GM18868 (cell line): Measurements from ENCODE around the gene ARHGAP45.
A peak's percentile ranks its signal among the peaks of the same experiment; 100 is the strongest.

Source experiments
- ATAC-seq: cut with Tn5 transposase; IDR thresholded peaks from one replicate; pipeline ENCODE4 v1.9.1; 2021; ENCODE audit warnings: mild to moderate bottlenecking, moderate library complexity; ENCODE audit not compliant: unreplicated experiment

The ARHGAP45 gene

DNA sequence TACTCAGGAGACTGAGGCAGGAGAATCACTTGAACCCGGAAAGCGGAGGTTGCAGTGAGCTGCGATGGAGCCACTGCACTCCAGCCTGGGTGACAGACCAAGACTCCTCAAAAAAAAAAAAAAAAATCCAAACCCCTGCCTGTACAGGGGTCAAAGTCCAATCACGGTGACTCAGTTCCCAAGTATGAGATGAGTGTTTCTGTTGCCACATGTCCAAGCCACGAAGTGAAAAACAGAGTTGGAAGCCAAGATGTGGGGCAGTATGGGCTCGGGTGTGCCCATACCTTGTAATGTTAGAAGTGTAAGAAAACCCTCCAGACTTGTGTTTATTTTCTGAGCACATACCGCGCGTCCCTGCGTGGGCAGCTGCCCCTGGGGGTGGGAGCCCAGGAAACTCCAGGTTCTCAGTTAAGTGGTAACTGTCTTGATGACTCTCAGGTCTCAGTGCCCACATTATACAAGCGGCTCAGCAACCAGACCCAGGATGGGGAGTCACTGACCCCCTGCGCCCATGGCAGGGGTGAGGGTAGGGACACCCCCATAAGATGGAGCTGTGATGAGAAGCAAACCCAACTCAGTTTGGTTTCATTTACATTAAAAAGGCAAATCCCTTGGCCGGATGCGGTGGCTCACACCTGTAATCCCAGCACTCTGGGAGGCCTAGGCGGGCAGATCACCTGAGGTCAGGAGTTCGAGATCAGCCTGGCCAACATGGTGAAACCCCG is 35.6 kb downstream of the ARHGAP45 start:
- ATAC-seq = no peak

DNA sequence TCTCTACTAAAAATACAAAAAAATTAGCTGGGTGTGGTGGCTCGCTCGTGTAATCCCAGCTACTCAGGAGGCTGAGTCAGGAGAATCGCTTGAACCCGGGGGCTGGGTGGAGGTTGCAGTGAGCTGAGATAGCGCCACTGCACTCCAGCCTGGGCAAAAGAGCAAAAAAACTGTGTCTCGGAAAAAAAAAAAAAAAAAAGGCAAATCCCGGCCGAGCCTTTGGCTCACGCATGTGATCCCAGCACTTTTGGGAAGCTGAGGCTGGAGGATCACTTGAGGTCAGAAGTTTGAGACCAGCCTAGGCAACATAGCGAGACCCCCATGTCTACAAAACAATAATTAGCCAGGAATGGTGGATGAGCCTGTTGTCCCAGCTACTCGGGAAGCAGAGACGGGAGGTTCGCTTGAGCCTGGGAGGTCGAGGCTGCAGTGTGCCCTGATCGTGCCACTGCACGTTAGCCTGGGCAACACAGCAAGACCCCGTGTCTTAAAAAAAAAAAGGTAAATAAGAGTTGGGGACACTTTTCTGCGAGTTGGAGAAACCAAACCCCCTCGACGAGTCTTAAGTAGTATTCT is 36.3 kb downstream of the ARHGAP45 start:
- ATAC-seq = no peak

DNA sequence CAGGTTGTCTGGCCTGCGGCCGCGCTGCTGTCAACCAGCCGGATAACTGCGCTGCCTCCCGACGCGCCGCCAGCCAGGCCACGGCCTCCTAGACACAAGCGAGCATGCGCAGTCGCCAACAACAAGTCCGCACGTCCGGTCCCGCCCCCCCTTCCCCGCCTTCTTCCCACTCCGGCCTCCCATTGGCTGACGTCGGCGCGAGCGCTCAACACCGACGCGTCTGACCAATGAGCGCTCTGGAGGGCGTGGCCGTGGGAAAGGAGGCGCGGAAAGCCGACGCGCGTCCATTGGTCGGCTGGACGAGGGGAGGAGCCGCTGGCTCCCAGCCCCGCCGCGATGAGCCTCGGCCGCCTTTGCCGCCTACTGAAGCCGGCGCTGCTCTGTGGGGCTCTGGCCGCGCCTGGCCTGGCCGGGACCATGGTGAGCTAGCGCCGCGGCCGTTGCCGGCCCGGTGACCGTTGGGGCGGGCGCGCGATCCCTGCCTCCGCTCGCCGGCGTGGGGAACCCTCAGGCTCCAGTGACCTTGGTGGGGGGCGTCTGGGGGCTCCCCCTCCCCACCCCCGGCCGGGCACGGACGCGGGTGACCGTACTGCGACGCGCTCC is 36.8 kb downstream of the ARHGAP45 start, which contains the start of gene GPX4:
Gene GPX4 (plus strand): TSS at position 287 of the 603 bp plus-strand sequence. CDS start 50 bp downstream, at position 337.
- peak; percentile 71 for ATAC-seq

DNA sequence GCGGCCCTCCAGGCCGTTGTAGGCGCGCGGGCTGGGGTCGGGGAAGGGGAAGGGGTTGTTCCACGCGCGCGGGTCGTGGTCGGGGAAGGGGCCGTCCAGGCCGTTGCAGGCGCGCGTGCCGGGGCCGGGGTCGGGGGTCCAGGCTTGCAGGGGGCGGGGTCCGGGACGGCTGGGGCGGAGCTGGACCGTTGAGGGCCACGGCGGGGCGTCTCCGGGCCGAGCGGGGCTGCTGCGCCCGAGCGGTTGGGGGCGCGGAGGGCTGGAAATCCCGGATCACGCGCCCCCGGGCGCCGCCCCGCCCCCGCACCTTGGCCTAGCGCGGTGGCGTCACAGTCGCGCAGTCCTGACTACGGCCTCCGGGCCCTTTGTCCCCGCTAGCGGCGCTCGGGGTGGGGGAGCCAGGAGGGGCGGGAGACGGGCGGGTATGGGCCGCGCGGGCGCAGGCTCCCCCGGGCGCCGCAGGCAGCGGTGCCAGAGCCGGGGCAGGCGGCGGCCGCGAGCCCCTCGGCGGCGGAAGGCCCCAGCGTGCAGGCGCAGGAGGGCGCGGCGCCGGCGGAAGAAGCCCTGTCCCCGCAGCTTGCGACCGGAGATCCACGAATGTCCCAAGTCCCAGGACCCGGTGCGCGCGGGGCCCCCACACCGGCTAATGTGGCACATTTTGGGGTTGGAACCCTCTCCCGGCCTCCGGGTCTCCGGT is 37.5 kb downstream of the ARHGAP45 start:
- peak; percentile 29 for ATAC-seq

DNA sequence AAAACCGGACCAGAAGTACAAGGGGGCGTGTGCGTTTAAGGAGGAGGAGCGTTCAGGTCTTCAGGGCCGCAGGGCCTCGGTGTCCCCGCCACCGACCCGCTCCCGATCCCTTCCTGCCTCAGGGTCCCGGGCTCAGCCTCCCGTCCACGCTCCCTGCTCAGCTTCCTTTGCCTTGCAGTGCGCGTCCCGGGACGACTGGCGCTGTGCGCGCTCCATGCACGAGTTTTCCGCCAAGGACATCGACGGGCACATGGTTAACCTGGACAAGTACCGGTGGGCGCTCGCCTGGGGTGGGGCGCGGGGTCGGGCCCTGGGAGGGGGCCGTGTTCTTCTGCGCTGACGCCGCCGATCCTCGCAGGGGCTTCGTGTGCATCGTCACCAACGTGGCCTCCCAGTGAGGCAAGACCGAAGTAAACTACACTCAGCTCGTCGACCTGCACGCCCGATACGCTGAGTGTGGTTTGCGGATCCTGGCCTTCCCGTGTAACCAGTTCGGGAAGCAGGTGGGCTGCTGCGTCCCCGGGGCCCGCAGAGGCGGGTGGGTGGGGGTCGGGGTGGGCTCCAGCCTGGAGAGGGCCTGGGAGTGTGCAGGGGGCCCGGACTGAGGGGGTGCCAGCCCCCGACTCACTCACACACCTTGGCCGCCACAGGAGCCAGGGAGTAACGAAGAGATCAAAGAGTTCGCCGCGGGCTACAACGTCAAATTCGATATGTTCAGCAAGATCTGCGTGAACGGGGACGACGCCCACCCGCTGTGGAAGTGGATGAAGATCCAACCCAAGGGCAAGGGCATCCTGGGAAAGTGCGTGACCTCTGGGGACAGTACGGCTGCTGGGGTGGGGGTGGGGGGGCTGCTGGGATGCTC is 38.3 kb downstream of the ARHGAP45 start:
- no peak for ATAC-seq

DNA sequence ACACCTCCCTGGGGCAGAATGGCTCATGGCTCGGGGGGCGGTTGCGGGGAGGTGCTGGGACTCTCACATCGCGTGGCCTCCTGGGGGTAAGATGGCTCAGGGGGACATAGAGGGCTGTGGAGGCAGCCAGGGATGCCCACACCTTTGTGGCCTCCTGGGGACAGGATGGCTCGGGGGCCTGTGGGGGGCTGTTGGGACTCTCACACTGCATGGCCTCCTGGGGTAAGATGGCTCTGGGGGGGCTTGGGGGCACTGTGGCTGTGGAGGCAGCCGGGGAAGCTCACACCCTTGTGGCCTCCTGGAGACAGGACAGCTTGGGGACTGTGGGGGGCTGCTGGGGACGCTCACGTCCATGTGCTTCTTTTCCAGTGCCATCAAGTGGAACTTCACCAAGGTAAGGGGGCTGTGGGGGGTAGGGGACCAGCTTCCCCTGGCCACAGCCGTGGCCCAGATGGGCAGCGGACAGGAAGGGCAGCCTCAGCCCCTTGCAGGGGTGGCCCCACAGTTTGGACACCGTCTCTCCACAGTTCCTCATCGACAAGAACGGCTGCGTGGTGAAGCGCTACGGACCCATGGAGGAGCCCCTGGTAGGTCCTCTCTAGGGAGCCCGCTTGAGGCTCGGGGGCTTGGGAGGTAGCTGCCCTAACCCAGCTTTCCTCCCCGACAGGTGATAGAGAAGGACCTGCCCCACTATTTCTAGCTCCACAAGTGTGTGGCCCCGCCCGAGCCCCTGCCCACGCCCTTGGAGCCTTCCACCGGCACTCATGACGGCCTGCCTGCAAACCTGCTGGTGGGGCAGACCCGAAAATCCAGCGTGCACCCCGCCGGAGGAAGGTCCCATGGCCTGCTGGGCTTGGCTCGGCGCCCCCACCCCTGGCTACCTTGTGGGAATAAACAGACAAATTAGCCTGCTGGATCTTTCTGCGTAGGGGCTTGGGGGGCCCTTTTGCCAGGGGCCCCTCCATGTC is 39.2 kb downstream of the ARHGAP45 start:
- ATAC-seq = no peak

DNA sequence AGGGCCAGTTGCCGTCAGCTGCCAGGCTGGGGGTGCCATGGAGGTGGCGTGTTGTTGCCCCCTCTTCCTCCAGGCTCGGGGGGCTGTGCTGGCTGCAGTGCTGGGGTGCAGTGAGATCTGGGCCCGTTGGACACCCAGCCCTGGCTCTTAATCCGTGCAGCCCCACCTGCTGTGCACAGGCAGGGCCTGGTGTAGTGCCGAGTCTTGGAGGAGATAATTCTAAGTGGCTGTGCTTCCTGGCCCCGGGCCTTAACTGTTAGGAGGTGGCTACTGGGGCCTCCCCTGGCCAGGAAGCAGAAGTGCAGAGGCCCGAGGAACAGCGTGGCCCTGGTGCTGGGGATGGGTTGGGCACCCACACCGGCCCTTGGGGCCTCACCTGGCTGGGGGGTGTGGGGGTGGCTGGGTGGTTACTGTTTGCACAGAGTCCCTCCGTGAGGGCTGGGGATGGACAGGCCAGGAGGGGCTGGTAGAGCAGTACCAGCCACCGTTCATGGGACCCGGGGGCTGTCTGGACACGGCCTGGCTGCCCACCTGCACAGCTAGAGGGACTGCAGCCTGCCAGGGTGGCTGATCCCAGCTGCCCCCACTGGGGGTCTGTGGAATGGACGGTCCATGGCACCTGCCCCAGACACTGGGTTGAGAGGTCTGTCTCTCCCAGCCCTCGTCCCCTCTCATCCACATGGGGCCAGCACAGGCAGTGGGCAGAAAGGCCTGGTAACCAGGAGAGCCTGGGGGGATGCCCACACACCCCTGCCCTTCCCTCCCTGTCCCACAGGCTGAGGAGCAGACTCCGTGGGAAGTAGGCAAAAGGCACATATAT is 40.1 kb downstream of the ARHGAP45 start:
- no peak for ATAC-seq

DNA sequence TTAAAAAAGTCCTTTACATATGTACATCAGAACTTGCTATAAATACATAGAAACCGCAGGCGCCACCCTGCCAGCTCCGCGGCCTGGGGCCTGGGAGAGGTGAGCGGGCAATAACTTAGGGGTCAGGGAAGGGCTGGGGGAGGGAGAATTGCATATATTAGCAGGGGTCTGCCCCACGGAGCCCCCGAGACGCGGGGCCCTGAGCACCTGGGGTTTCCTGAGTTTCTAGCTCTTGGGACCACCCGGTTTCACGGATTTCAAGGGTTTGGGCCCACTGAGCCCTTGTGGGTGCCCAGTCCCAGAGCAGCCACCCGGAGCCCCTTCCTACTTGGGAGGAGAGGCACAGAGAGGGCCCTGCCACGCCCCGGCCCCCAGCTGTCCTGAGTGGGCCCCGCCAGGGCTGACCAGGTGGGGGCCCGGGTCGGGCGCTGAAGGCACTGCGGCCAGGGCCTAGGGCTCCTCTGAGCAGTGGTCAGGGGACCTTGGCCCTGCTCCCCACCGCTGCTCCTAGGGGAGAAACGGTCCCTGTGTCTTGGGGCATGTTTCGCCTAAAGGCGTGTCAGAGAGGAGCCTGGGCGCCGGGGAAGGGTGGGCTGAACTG is 40.8 kb downstream of the ARHGAP45 start:
- ATAC-seq = no peak

DNA sequence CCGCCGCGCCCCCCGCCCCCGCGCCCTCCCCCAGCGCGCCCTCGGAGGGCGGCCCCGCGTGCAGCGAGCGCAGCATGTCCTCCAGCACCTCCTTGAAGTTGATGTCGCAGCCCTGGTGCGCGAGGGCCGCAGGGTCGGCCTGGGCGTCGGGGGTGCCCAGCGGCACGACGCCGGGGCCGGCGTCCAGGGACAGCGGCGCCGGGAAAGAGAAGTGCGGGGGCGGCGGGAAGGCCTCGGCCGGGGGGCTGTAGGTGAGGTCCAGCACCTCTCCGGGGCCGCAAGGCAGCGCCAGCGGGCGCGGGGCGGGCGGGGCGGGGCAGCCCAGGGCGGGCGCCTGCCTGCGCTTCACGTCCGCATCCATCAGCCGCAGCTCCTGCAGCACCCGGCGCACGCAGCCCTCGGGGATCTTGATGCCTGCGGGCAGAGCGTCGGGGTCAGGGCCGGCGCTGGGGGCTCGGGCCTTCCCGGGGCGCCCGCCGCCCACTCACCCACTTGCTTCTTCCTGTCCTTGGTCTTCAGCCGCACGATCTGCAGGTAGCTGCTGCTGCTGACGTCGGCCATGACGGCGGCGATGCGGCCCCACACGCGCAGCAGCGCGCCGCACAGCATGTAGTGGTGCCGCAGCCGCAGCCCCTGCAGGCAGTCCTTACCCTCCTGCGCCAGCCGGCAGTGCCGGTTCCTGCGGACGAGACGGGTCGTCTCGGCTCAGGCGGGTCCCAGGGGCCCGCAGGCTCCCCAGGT is 41.5 kb downstream of the ARHGAP45 start:
- no peak for ATAC-seq

DNA sequence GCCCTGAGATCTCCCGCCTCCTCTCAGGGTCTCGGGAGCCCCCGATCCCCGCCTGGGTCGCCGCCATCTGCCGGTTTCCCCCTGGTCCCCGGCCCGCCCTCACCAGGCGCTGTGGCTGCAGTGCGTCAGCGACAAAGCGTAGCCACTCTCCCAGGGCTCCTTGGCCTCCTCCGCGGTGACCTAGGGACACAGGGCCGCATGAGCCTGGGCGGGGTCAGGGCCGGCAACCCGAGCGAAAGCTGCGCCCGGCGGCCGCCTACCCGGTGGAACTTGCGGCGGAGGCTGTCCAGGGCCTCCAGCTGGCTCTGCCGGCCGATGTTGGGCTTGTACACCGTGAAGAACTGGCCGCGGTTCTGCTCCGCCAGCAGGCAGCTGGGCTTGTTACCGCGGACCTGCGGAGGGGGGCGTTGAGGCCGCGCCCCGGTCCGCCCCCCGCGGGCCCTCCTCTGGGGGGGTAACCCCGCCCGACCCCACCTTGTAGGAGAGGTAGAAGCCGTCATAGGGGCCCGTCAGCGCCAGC is 42.1 kb downstream of the ARHGAP45 start:
- ATAC-seq = no peak

DNA sequence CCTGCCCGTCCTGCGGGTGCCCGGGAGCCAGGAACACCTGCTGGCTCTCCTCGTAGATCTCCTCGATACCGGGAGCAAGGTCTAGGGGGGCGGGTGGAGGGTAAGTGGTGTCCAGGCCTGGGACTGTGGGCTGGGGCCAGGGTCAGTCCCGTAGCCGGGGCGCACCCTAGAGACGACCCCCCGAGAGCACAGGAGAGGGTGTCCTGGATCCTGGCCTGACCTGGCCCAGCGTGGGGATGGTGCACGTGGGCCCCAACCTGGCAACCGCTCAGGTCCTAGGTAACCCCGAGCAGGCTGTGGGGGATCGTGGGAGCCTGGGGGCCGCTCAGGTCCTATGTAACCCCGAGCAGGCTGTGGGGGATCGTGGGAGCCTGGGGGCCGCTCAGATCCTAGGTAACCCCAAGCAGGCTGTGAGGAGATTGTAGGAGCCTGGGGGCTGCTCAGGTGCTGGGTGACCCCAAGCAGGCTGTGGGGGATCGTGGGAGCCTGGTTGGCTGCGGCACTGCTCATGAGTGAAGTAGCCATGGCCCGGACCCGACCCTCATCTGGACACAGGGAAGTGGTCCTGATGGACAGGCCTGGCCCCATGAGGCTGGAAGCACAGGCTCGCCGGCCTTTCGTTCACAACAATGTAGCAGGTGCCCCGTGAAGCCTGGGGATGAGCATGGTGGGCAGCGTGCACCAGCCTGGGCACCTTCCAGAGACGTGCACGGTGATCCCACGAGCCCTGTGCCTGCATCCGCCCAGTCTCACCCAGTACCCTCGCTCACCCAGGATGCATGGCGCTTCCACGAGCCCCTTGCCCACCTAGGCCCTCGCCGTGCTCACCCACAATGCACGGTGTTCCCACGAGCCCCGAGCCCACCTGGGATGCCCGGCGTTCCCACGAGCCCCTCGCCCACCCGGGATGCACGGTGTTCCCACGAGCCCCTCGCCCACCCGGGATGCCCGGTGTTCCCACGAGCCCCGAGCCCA is 43.0 kb downstream of the ARHGAP45 start:
- no peak for ATAC-seq

DNA sequence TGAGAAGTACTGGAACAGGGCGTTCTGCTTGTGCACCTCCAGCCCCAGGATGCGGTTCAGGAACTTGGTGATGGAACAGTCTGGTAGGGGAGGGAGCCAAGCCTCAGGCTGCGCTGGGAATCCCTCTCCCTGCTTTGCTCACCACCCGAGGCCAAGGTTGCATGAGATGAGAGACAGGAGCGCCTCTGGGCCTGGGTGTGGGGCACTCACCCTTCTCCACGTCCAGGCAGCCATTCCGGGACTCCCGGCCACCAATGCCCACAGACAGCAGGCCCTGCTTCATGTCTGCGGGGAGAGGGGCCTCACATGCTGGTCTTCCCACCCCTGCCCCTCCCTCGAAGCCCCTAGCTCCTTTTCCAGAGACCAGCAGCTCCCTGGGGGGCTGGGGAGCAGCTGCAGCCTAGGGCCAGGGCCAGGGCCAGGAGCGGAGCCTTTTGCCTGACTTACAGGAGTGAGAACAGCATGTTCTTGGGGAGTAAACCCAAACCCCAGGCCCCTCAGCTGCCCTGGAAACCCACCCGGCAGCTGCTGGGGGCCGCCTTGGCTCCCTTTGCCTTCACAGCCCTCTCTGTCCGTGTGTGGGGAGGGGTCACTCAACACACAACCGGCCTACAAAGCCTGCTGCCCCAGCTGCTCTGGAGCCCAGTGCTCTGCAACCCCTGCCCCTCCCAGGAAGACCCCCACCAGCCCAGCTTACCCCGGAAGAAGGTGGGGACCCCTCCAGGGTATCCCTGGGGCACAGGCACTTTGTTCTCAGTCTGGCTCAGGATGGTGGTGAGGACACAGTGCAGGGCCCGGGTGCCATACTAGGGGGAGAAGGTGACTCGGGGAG is 44.1 kb downstream of the ARHGAP45 start:
- ATAC-seq = no peak

DNA sequence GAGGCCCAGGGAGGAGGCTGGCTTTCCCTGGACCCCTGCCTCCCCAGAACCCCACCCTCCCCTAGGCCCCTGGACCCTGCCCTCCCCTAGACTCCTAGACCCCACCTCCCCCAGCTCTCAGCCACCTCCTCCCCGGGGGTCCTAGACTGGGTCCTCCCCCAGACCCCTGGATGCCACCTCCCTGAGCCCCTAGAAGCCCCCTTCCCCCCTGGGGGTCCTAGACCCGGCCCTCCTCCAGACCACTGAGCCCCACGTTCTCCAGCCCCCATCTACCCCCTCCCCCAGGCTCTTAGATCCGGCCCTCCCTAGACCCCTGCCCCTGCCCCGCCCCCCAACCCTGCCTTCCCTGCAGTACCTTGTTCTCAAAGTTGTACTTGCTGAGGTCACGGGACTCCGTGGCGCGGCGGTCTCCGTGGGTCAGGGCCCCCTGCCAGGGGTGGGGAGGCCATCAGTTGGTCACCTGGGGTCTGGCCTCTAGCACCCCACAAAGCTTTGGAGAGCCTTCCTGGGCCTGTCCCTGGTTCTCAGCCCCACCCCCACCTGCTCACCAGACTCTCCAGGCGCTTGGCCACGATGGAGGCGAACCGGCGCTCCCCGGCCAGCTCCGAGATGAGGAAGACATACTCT is 44.8 kb downstream of the ARHGAP45 start:
- ATAC-seq = no peak

DNA sequence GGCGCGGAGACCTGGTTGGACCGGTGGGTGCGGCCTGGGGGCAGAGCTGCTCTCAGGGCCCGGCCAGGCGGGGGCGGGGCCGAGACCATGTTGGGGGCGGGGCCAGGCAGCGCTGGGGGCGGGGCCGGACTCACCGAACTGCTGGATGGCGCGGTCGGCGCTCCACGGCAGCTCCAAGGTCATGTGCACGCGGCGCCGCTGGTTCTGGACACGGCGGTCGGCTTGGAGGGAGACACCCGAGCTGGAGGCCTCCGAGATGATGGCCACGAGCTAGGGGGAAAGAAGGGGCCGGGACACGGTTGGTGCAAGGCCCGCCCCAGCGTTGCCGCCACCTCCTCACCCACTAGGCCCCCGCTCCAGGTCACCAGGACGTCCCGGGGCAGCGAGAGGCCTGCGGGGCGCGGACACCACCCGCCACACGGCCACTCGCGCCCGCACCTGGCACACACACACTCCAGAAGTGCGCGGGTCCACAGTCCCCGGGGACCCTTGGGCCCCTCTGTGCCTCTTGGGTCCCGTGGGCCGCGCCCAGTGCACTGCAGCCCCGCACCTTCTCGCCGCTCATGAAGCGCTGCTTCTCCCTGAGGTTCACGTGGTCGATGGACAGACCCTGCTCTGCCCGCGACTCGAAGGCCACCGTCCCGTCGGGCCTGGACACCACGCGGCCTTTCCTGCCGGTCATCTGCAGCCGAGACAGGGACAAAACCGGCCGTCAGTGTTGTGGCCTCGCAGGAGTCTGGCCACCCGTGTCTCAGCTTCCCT is 45.5 kb downstream of the ARHGAP45 start:
- no peak for ATAC-seq
